HEK293T (cell line): ENCODE data around the gene CLDN15.
"Not testable (repeated sequence)": the region's sequence is repeated elsewhere in the genome, so short reads cannot be mapped to it uniquely, and the experiment has no call there.

ENCODE experiments used
- CTCF ChIA-PET: fragments of 350-600 bp; formaldehyde crosslinking; extraction: SDS; loops from one replicate; lab custom pipeline; 2021; ENCODE audit warnings: antibody characterized with exemption, inconsistent platforms; lab: Yijun Ruan, JAX
- POLR2A ChIA-PET: fragments of 350-600 bp; formaldehyde crosslinking; extraction: SDS; loops from one replicate; lab custom pipeline; 2020; ENCODE audit warnings: antibody characterized with exemption, inconsistent platforms; lab: Yijun Ruan, JAX
- DNase-seq: peaks from one replicate; pipeline ENCODE4 v3.0.0; 2012; ENCODE audit warnings: mixed read lengths; ENCODE audit errors: extremely low spot score
- ARNT ChIP-seq: fragments of 450-650 bp; IDR thresholded peaks from 2 replicates; pipeline ENCODE4 v1.6.1; 2017; ENCODE audit warnings: mild to moderate bottlenecking
- BHLHE40 ChIP-seq: fragments of 450-650 bp; IDR thresholded peaks from 2 replicates; pipeline ENCODE4 v1.6.1; 2016; ENCODE audit warnings: mild to moderate bottlenecking, moderate library complexity, borderline replicate concordance
- CTBP1 ChIP-seq: fragments of 450-650 bp; IDR thresholded peaks from 2 replicates; pipeline ENCODE4 v1.6.1; 2016; ENCODE audit warnings: borderline replicate concordance
- ELF4 ChIP-seq: fragments of 450-650 bp; IDR thresholded peaks from 2 replicates; pipeline ENCODE4 v1.6.1; 2017; ENCODE audit warnings: antibody characterized with exemption
- FOXA1 ChIP-seq: fragments of 450-650 bp; IDR thresholded peaks from 2 replicates; pipeline ENCODE4 v1.6.1; 2016; ENCODE audit warnings: mild to moderate bottlenecking
- FOXK2 ChIP-seq: fragments of 450-650 bp; IDR thresholded peaks from 2 replicates; pipeline ENCODE4 v1.6.1; 2016; ENCODE audit warnings: mild to moderate bottlenecking
- FOXM1 ChIP-seq: fragments of 450-650 bp; IDR thresholded peaks from 2 replicates; pipeline ENCODE4 v1.6.1; 2017; ENCODE audit warnings: mild to moderate bottlenecking, borderline replicate concordance
- HDGF ChIP-seq: fragments of 450-650 bp; IDR thresholded peaks from 2 replicates; pipeline ENCODE4 v1.6.1; 2017; ENCODE audit warnings: antibody characterized with exemption, borderline replicate concordance
- L3MBTL2 ChIP-seq: fragments of 450-650 bp; conservative IDR thresholded peaks from 2 replicates; pipeline ENCODE4 v1.6.1; 2016; ENCODE audit warnings: mild to moderate bottlenecking
- LEF1 ChIP-seq: fragments of 450-650 bp; IDR thresholded peaks from 2 replicates; pipeline ENCODE4 v1.6.1; 2017; ENCODE audit warnings: mild to moderate bottlenecking, borderline replicate concordance
- NFRKB ChIP-seq: fragments of 450-650 bp; IDR thresholded peaks from 2 replicates; pipeline ENCODE4 v1.6.1; 2016; ENCODE audit warnings: mild to moderate bottlenecking, moderate library complexity
- PKNOX1 ChIP-seq: fragments of 450-650 bp; IDR thresholded peaks from 2 replicates; pipeline ENCODE4 v1.6.1; 2016
- SP1 ChIP-seq: fragments of 450-650 bp; IDR thresholded peaks from 2 replicates; pipeline ENCODE4 v1.6.1; 2017
- SUZ12 ChIP-seq: fragments of 450-650 bp; IDR thresholded peaks from 2 replicates; pipeline ENCODE4 v1.6.1; 2016; ENCODE audit warnings: mild to moderate bottlenecking
- TARDBP ChIP-seq: fragments of 450-650 bp; IDR thresholded peaks from 2 replicates; pipeline ENCODE4 v1.6.1; 2016
- ZNF384 ChIP-seq: fragments of 450-650 bp; IDR thresholded peaks from 2 replicates; pipeline ENCODE4 v1.6.1; 2016

Gene CLDN15

GRCh38 chr7:101255796-101256195 lies 18.2 kb upstream of the CLDN15 start:
- CTCF ChIA-PET: no interaction called here
- POLR2A ChIA-PET: interaction anchor here (1.3 to 3.1 kb wide), 2 partner anchors 9 to 12 kb away, joined by 4 to 12 read pairs; partner anchors contain the start of gene FIS1
- DNase-seq: no peak

GRCh38 chr7:101253199-101253598 lies 15.6 kb upstream of the CLDN15 start:
- DNase-seq, CTCF ChIA-PET: not testable (repeated sequence)
- POLR2A ChIA-PET: interaction anchor here (1.9 to 3.1 kb wide), 2 partner anchors 9 to 36 kb away, joined by 9 to 12 read pairs; partner anchors contain the start of genes FIS1, PLOD3 and ZNHIT1

More at GRCh38 chr7:101255796-101256195, 18.2 kb upstream of the CLDN15 start:
- no peak for TF ChIP-seq ZNF384
- no peak for TF ChIP-seq PKNOX1
- TF ChIP-seq NFRKB: no peak
- TF ChIP-seq ELF4: no peak
- TF ChIP-seq TARDBP: no peak
- no peak for TF ChIP-seq SP1

- DNase-seq: peak; percentile 97
- TF ChIP-seq FOXA1: no peak
- no peak for TF ChIP-seq L3MBTL2
- no peak for TF ChIP-seq BHLHE40
- no peak for TF ChIP-seq HDGF
- no peak for TF ChIP-seq CTBP1
- no peak for TF ChIP-seq TARDBP
- TF ChIP-seq LEF1: no peak
- TF ChIP-seq ARNT: no peak
- no peak for TF ChIP-seq ELF4
- ChIA-PET CTCF (interaction anchor here (0.7 to 1.3 kb wide), 2 partner anchors 31 to 175 kb away, joined by 3 to 6 read pairs; no protein-coding TSS in a partner anchor), POLR2A (interaction anchor here (0.6 to 1.9 kb wide), 6 partner anchors 8 to 280 kb away, joined by 3 to 10 read pairs (median 4); partner anchors contain the start of genes PLOD3 and ZNHIT1)
These were observed 14.5 kb upstream of the CLDN15 start for GRCh38 chr7:101251871-101252659.

- CTCF ChIA-PET: no interaction called here
- DNase-seq: no peak
These were observed 12.7 kb upstream of the CLDN15 start for GRCh38 chr7:101250324-101250723.

GRCh38 chr7:101248276-101248675 lies 10.7 kb upstream of the CLDN15 start:
- no peak for TF ChIP-seq TARDBP
- no peak for TF ChIP-seq LEF1
- TF ChIP-seq FOXM1: no peak
- no peak for TF ChIP-seq ELF4
- TF ChIP-seq FOXA1: no peak
- no peak for TF ChIP-seq BHLHE40
- no peak for TF ChIP-seq L3MBTL2
- TF ChIP-seq CTBP1: no peak
- TF ChIP-seq PKNOX1: no peak
- TF ChIP-seq SUZ12: no peak
- TF ChIP-seq FOXK2: no peak
- no peak for TF ChIP-seq ARNT
- no peak for TF ChIP-seq HDGF
- no peak for TF ChIP-seq NFRKB
- DNase-seq: no peak
- ChIA-PET CTCF (no interaction called here), POLR2A (no interaction called here)

More at GRCh38 chr7:101250324-101250723, 12.7 kb upstream of the CLDN15 start:
- POLR2A ChIA-PET: no interaction called here
- no peak for TF ChIP-seq FOXK2
- TF ChIP-seq HDGF: no peak
- no peak for TF ChIP-seq NFRKB
- TF ChIP-seq L3MBTL2: no peak
- TF ChIP-seq SUZ12: no peak
- no peak for TF ChIP-seq TARDBP
- TF ChIP-seq CTBP1: no peak
- no peak for TF ChIP-seq ELF4
- TF ChIP-seq FOXM1: no peak
- no peak for TF ChIP-seq FOXA1
- TF ChIP-seq ZNF384: no peak
- no peak for TF ChIP-seq PKNOX1
- TF ChIP-seq LEF1: no peak
- no peak for TF ChIP-seq ARNT
- no peak for TF ChIP-seq SP1
- no peak for TF ChIP-seq BHLHE40

- CTCF ChIA-PET: interaction anchor here (0.7 to 2.5 kb wide), 4 partner anchors 20 to 101 kb away, joined by 3 to 12 read pairs (median 8); no protein-coding TSS in a partner anchor
- no peak for TF ChIP-seq CTBP1
- no peak for TF ChIP-seq TARDBP
- no peak for TF ChIP-seq ARNT
- TF ChIP-seq FOXM1: no peak
- no peak for TF ChIP-seq SP1
- TF ChIP-seq NFRKB: no peak
- TF ChIP-seq L3MBTL2: no peak; the same call in 1 of the 2 replicates
- no peak for TF ChIP-seq FOXK2
- TF ChIP-seq ELF4: no peak; the same call in 1 of the 2 replicates
- no peak for TF ChIP-seq PKNOX1
- no peak for TF ChIP-seq SUZ12
- no peak for TF ChIP-seq LEF1
- no peak for TF ChIP-seq BHLHE40
- no peak for TF ChIP-seq FOXA1
- no peak for TF ChIP-seq ZNF384
- TF ChIP-seq HDGF: no peak
- POLR2A ChIA-PET: interaction anchor here (0.7 to 4.5 kb wide), 7 partner anchors 9 to 107 kb away, joined by 4 to 38 read pairs (median 7); partner anchors contain the start of genes PLOD3 and ZNHIT1
- DNase-seq: peak; percentile 93
These were observed 7.6 kb upstream of the CLDN15 start for GRCh38 chr7:101245147-101245668.
